Limb (tissue), 2 donors: ENCODE measurements around the gene PRKCE.

ENCODE experiments used
- DNase-seq, 2 donors: peaks; one replicate each; pipeline ENCODE4 v3.0.0-alpha.2; 2016; ENCODE audit errors: extremely low spot score in 2 of 2

Gene PRKCE

DNA sequence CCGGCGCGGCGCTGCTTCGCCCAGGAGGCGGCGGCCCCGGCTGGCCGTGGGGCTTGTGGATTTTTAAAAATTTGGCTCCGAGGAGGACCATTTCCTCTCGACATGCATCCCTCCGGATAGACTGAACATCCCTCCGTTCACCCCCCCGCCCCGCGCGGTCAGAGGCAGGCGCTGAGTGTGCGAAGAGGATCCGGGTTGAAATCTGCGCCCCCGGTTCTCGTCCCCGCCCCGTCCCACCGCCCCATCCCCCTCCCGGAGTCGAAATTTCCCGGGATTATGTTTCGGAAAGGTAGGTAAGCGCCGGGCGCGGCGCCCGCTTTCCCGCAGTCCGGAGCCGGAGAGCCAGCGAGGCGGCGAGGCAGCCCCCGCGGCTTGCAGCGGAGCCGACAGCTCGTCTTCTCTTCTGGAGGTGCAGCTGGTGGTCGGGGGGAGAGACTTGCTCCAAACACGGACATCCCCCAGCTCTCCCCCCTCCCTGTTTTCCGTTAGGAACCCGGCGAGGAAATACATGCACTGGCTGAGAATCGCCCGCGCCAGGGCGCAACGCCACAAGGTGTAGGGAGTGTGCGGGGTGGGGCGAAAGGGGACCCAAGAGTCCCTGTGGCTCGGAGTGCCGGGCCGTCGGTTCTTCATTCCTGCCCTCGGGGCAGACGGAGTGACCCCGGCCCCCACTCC lies at the start of gene PRKCE:
Gene PRKCE (plus strand): TSS at position 261 of the 675 bp plus-strand sequence.
- DNase-seq = peak in 1 of 2 donors; percentile 83

GRCh38 chr2:45602624-45603023 lies 48.9 kb upstream of the PRKCE start:
- no peak for DNase-seq

- no peak for DNase-seq
Observed at GRCh38 chr2:45605116-45605515, 46.4 kb upstream of the PRKCE start.

GRCh38 chr2:45606796-45607195 lies 44.7 kb upstream of the PRKCE start:
- no peak for DNase-seq

GRCh38 chr2:45607701-45608100 lies 43.8 kb upstream of the PRKCE start:
- DNase-seq = no peak

- peak; percentile 65 to 73 for DNase-seq
Observed at GRCh38 chr2:45610281-45611019, 41.0 kb upstream of the PRKCE start.

GRCh38 chr2:45611020-45611859 lies 40.2 kb upstream of the PRKCE start, which contains the start of gene SRBD1:
TSS of gene SRBD1 (minus strand) at chr2:45611267. CDS start at chr2:45605441, 5,826 bp downstream.
- DNase-seq = peak; percentile 88 to 94

- no peak for DNase-seq
Observed at GRCh38 chr2:45612285-45612684, 39.2 kb upstream of the PRKCE start.

DNA sequence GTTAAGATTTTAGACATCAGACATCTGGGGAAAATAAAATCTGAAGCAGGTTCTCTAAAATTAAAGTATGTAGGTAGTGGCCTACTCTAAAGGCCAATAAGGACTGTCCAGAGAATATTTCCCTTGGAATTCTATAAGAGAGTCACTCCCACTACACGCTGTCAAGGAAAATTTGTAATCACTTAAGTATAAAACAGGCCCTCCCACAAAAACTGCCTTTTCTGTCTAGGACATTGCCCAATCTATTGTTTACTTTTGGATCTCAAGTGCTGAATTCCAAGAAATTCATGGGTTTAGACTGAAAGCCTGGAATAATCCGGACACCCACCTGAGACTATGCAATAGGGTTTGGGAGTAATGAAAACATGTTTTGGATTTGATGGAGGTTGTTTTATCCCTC lies 38.7 kb upstream of the PRKCE start:
- no peak for DNase-seq

- DNase-seq = no peak
Observed at GRCh38 chr2:45614330-45614729, 37.1 kb upstream of the PRKCE start.

- DNase-seq = no peak
Observed at GRCh38 chr2:45614871-45615415, 36.5 kb upstream of the PRKCE start.

GRCh38 chr2:45616658-45617411 lies 34.6 kb upstream of the PRKCE start:
- no peak for DNase-seq

DNA sequence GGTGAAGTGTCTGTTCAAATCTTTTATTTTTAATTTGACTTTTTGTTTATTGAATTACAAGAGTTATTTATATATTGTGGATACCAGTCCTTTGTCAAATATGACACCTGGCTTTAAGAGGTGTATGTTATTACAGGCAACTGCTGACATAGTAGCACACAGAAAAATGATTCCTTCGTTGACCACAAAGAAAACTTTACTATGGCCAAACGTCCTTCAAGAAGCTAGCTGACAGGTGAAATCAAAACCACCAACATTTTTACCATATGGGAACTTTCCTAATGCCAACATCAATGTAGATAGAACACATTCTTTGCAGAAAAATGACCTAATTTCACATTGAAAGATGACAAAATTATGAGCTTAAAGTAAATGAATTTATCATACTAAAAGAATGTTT lies 34.0 kb upstream of the PRKCE start:
- no peak for DNase-seq

DNA sequence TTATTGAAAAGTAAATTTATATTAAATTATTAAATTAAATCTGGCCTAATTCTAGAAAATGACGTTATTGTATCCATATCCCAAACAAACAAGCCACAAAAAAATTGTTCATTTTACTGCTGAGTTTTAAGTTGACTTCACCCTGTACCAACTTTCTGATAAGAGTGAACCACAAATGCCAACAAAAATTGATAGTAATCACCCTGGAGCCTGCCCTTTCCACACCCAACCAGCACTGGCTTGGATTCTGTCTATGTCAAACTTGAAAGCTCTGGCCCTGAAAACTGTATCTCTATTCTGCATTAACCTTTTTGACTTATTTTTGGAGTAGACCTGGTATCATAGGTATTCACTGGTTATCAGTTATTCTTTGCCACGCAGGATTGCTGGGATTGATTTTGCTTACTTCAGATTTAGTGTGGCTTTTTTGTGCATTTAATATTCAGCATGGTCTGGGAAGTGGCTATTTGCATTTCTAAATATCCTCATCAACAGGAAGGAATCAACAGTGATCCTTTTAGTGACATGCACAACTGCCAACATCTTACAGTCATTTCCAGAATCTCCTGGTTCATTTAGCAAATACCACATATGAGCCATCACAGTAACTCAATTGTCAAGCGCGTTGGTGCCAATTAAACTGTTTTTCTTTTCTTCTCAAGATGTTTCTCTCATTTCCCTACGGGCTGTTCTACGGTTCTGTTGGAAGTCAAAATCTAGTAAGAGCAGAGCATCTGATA lies 29.0 kb upstream of the PRKCE start:
- no peak for DNase-seq

DNA sequence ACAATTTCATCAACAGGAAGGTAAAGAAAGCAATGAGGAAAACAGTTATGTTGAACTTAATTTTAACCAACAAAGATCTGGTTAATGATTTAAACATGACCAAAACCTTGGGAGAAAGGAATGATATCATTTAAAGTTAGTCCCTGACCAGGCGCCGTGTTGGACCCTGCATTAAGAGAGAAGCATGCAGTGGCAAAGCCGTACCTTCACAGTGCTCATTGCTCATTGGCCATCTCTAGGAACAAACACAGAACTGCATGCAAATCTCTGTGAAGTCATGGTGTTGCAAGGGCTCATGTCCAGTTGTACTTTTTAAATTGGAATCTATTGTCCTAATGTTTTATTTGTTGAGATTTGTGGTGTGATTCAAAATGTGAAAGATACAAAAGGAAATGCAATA lies 28.4 kb upstream of the PRKCE start:
- DNase-seq = no peak

GRCh38 chr2:45625824-45626223 lies 25.7 kb upstream of the PRKCE start:
- DNase-seq = no peak

DNA sequence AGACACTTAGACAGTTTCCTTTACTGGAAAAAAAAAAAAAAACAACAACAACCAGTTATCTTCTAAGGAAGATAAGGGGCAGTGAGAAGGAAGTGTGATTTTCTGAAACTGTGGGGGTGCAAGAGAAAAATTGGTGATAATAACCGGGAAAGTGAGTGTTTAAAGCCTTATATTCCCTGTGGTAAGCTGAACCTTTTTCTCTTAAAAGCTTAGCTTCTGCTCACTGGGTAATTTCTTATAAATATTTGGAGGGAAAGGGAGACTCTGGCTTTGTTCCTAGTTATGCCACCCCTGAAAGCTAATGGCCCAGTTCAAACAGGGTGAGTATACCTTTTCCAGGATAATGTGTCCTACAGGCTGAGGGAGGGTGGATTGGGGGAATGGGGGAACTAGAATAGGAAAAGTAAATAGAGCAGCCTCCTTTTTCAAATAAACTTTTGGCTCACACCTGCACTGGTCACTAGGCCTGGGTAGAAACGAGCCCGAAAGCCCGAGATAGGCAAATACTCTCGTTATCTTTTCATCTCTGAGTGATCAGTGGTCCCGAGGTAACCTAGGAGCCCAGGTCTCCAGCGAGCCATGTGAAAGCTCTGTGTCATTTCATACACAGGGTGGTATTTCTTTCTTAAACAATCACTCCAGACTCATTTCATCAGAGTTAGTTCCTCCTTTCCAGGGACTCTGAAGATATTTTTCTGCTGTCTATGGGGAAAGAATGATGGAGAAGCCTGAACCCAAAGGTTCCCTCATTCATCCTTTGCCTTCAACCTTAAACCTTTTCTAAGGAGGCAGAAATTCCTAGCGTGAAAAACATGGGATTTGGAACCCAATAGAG lies 24.9 kb upstream of the PRKCE start:
- no peak for DNase-seq

DNA sequence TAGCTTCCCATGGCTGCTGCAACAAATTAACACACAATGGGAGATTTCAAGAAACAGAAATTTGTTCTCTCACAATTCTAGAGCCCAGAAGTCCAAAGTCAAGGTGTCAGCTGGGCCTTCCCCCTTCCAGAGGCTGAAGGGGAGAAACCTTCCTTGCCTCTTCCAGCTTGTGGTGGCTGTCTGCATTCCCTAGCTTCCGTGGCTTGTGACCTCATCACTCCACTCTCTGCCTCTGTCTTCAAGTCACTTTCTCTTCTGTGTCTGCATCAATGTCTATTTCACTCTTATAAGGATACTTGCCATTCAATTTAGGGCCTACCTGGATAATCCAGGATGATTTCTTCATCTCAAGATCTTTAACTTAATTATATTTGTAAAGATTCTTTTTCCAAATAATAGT lies 23.6 kb upstream of the PRKCE start:
- DNase-seq = no peak

DNA sequence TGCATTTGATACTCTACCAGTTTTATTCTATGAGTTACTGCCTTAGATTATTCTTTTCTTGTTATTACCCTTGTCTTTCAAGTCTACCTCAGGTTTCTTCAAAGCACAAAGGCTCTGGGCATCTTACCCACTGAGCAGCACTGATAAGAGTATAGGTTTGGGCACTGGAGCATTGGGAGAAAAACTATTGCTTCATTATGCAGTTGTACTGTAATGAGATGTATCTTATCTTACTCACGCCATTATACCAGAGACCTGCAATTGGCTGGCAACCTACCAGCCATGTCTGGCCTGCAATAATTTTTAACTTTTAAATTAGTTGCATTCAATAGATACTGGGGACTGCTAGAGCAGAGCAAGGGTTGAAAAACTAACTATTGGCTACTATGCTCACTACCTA lies 21.5 kb upstream of the PRKCE start:
- no peak for DNase-seq
